Measurements from ENCODE around the gene CSNK1G1. TPM values are rescaled to one million over a fixed set of nuclear protein-coding genes. Genes with fewer than 3 reads are reported as not detected.
"Not testable (repeated sequence)": the region's sequence is repeated elsewhere in the genome, so short reads cannot be mapped to it uniquely, and the experiment has no call there.

The CSNK1G1 gene
- total RNA-seq, 1 donor from 2014 or later: 37.0 TPM

DNA sequence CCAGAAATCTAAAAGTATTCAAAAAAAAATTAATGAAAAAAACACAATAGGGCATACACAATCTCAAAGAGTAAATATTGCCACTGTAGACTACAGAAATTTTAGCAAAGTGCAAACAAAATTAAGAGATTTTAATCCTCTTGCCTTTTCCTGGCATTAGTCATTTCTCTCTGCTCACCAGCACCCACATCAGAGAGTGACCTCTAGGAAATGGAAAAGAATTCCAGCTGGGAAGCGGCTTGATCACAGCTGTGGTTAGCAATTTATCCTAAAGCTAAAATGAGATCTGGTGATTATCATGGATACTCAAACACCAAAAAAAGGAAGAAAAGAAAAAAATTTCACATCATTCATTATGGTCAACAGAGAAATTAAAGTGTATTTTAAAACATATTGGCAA is 7.5 kb downstream of the CSNK1G1 start:
- Histone ChIP-seq H4K20me1 (ENCODE audit: insufficient read depth, low read length) (peaks cover 62% of the 10 kb centered on the region), H3K27me3 (ENCODE audit: insufficient read depth, low read length) (no peaks in the 10 kb centered on the region), H3K9ac (ENCODE audit: low read length) (no peak overlapping the region), H3K4me2 (ENCODE audit: low read length) (peak overlapping the region; percentile 30), H2AFZ (ENCODE audit: low read depth, low read length) (no peak overlapping the region), H3K4me1 (ENCODE audit: insufficient read depth, low read length) (peaks cover 22% of the 10 kb centered on the region), H3K27ac (ENCODE audit: low read depth, low read length) (no peak overlapping the region), H3K36me3 (ENCODE audit: insufficient read depth, low read length) (peaks cover 2% of the 10 kb centered on the region), H3K4me3 (ENCODE audit: insufficient read depth, low read depth, low read length) (no peak overlapping the region), H3K79me2 (ENCODE audit: insufficient read depth, low read length) (peaks cover 88% of the 10 kb centered on the region), H3K9me3 (ENCODE audit: insufficient read depth, low read depth, low read length) (no peaks in the 10 kb centered on the region)
- Mint-ChIP-seq H3K27me3 (ENCODE audit: low read depth, unreplicated experiment) (no peaks in the 10 kb centered on the region), H3K9me3 (ENCODE audit: unreplicated experiment) (no peaks in the 10 kb centered on the region), H3K36me3 (ENCODE audit: low read depth, unreplicated experiment) (peaks cover 2% of the 10 kb centered on the region), H3K4me1 (ENCODE audit: low read depth, unreplicated experiment) (peaks cover 29% of the 10 kb centered on the region), H3K4me3 (ENCODE audit: unreplicated experiment) (peak overlapping the region; percentile 50), H3K27ac (ENCODE audit: unreplicated experiment) (peak overlapping the region; percentile 47)
- FAIRE-seq (no peak), DNase-seq (ENCODE audit: low read depth) (peak; percentile 47)
- no peak for TF ChIP-seq EZH2 (IDR thresholded peaks at IDR 0.05; ENCODE audit: insufficient read depth, low read length)

DNA sequence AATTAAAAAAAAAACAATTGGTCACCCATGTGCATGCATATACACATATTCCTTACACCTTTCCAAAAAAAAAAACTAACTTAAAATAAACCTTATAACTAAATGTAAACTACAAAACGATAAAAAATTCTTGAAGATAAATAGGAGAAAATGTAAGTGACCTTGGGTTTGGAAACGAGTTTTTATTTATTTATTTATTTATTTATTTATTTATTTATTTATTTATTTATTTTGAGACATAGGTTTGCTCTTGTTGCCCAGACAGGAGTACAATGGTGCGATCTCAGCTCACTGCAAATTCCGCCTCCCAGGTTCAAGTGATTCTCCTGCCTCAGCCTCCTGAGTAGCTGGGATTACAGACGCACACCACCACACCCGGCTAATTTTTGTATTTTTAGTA is 9.7 kb downstream of the CSNK1G1 start:
- not testable (repeated sequence) for H3K4me3 ChIP-seq (ENCODE audit: insufficient read depth, low read depth, low read length); H3K9ac ChIP-seq (ENCODE audit: low read length); DNase-seq (ENCODE audit: low read depth); H3K9me3 ChIP-seq (ENCODE audit: insufficient read depth, low read depth, low read length); H3K27ac Mint-ChIP-seq (ENCODE audit: unreplicated experiment); H3K36me3 Mint-ChIP-seq (ENCODE audit: low read depth, unreplicated experiment); H3K9me3 Mint-ChIP-seq (ENCODE audit: unreplicated experiment); H3K27ac ChIP-seq (ENCODE audit: low read depth, low read length); H3K36me3 ChIP-seq (ENCODE audit: insufficient read depth, low read length); H3K27me3 ChIP-seq (ENCODE audit: insufficient read depth, low read length); H3K27me3 Mint-ChIP-seq (ENCODE audit: low read depth, unreplicated experiment); H3K4me3 Mint-ChIP-seq (ENCODE audit: unreplicated experiment); FAIRE-seq; H3K4me2 ChIP-seq (ENCODE audit: low read length); H2AFZ ChIP-seq (ENCODE audit: low read depth, low read length)
- H4K20me1 ChIP-seq (ENCODE audit: insufficient read depth, low read length): peaks cover 79% of the 10 kb centered on the region
- H3K4me1 ChIP-seq (ENCODE audit: insufficient read depth, low read length): peaks cover 18% of the 10 kb centered on the region
- peaks cover 90% of the 10 kb centered on the region for H3K79me2 ChIP-seq (ENCODE audit: insufficient read depth, low read length)
- peaks cover 36% of the 10 kb centered on the region for H3K4me1 Mint-ChIP-seq (ENCODE audit: low read depth, unreplicated experiment)

DNA sequence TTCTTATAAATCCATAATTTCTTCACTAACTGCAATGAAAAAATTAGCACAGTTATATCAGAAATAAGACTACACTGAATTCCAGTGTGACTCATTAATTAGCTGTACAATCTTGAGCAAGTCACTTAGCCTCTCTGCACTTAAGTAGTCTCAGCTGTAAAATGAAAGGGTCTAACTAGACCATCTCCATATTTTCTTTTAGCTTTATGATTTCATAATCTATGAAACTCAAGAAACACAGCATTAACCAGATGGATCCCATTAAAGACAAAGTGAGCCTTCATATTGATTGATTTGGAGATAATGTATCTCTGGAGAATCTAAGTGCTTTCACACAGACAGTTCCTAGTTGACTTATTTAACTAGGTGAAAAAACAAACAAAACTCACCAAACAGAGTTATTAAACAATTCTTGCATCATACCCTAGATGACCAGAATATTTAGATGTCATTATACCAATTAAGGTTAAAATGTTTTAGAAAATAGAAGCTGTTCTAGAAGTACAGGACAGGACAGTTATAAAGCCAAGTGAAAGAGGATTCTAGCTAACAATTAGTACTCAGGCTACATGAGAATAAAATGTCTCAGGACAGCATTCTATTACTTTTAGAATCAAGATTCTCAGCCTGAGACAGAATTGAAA is 11.2 kb downstream of the CSNK1G1 start:
- peak overlapping the region; percentile 7 for H3K4me2 ChIP-seq (ENCODE audit: low read length)
- FAIRE-seq: peak; percentile 83
- no peak overlapping the region for H3K4me3 ChIP-seq (ENCODE audit: insufficient read depth, low read depth, low read length)
- Mint-ChIP-seq H3K27ac (ENCODE audit: unreplicated experiment) (no peak overlapping the region), H3K9me3 (ENCODE audit: unreplicated experiment) (no peaks in the 10 kb centered on the region), H3K4me1 (ENCODE audit: low read depth, unreplicated experiment) (peaks cover 30% of the 10 kb centered on the region), H3K4me3 (ENCODE audit: unreplicated experiment) (no peak overlapping the region), H3K27me3 (ENCODE audit: low read depth, unreplicated experiment) (no peaks in the 10 kb centered on the region), H3K36me3 (ENCODE audit: low read depth, unreplicated experiment) (peaks cover 2% of the 10 kb centered on the region)
- H3K79me2 ChIP-seq (ENCODE audit: insufficient read depth, low read length): peaks cover 86% of the 10 kb centered on the region
- no peak overlapping the region for H3K9ac ChIP-seq (ENCODE audit: low read length)
- H3K36me3 ChIP-seq (ENCODE audit: insufficient read depth, low read length): peaks cover 7% of the 10 kb centered on the region
- H2AFZ ChIP-seq (ENCODE audit: low read depth, low read length): no peak overlapping the region
- peaks cover 84% of the 10 kb centered on the region for H4K20me1 ChIP-seq (ENCODE audit: insufficient read depth, low read length)
- H3K4me1 ChIP-seq (ENCODE audit: insufficient read depth, low read length): peaks cover 18% of the 10 kb centered on the region
- no peak overlapping the region for H3K27ac ChIP-seq (ENCODE audit: low read depth, low read length)
- no peak for TF ChIP-seq EZH2 (IDR thresholded peaks at IDR 0.05; ENCODE audit: insufficient read depth, low read length)
- TF ChIP-seq, protein P1, sequence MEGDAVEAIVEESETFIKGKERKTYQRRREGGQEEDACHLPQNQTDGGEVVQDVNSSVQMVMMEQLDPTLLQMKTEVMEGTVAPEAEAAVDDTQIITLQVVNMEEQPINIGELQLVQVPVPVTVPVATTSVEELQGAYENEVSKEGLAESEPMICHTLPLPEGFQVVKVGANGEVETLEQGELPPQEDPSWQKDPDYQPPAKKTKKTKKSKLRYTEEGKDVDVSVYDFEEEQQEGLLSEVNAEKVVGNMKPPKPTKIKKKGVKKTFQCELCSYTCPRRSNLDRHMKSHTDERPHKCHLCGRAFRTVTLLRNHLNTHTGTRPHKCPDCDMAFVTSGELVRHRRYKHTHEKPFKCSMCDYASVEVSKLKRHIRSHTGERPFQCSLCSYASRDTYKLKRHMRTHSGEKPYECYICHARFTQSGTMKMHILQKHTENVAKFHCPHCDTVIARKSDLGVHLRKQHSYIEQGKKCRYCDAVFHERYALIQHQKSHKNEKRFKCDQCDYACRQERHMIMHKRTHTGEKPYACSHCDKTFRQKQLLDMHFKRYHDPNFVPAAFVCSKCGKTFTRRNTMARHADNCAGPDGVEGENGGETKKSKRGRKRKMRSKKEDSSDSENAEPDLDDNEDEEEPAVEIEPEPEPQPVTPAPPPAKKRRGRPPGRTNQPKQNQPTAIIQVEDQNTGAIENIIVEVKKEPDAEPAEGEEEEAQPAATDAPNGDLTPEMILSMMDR (IDR thresholded peaks at IDR 0.05; ENCODE audit: insufficient read depth, low read depth, low read length): no peak
- H3K9me3 ChIP-seq (ENCODE audit: insufficient read depth, low read depth, low read length): no peaks in the 10 kb centered on the region
- DNase-seq (ENCODE audit: low read depth): peak; percentile 51
- no peaks in the 10 kb centered on the region for H3K27me3 ChIP-seq (ENCODE audit: insufficient read depth, low read length)
